IMR-90 (cell line): ENCODE measurements around the gene ANKRD61. TPM values are rescaled to one million over a fixed set of nuclear protein-coding genes. Genes with fewer than 3 reads are reported as not detected.

Source experiments
- ATAC-seq: fragments of 200-7000 bp; cut with Tn5 transposase; 2 replicates; pipeline ENCODE4 v1.9.1; 2020; ENCODE audit warnings: low read depth, mild to moderate bottlenecking, moderate library complexity
- BruUV-seq: library from RNA; stranded (reverse); fragments of 400-500 nt; replicated peaks from 2 replicates; lab custom pipeline; 2021; lab: Mats Ljungman, UMichigan
- CTCF ChIA-PET: fragments of 300-600 bp; formaldehyde crosslinking; extraction: SDS; loops from one replicate; lab custom pipeline; 2021; ENCODE audit warnings: antibody characterized with exemption; lab: Yijun Ruan, JAX
- POLR2A ChIA-PET: fragments of 300-600 bp; sonication (Branson Sonifier 250); formaldehyde crosslinking; loops from one replicate; lab custom pipeline; 2022; ENCODE audit warnings: antibody characterized with exemption; ENCODE audit not compliant: unreplicated experiment; lab: Charles Lee
- DNase-seq: peaks from one replicate; pipeline ENCODE4 v3.0.0; 2013
- H2AFZ ChIP-seq: replicated peaks from 2 replicates; pipeline ENCODE3; 2013; ENCODE audit warnings: low read length, mild to moderate bottlenecking; ENCODE audit not compliant: poor library complexity
- H2AK5ac ChIP-seq: 2 replicates; pipeline ENCODE4 v1.6.1; 2013; ENCODE audit warnings: low read depth, low read length, inconsistent platforms
- H2AK9ac ChIP-seq: replicated peaks from 2 replicates; pipeline ENCODE3; 2013; ENCODE audit warnings: mild to moderate bottlenecking, low read depth, low read length, moderate library complexity; ENCODE audit not compliant: poor library complexity
- H2BK120ac ChIP-seq: 2 replicates; pipeline ENCODE4 v1.6.1; 2013; ENCODE audit warnings: low read depth, low read length, inconsistent platforms
- H2BK15ac ChIP-seq: 3 replicates; pipeline ENCODE4 v1.6.1; 2013; ENCODE audit warnings: low read depth, low read length, inconsistent platforms
- H2BK20ac ChIP-seq: 2 replicates; pipeline ENCODE4 v1.6.1; 2013; ENCODE audit warnings: low read depth, mild to moderate bottlenecking, inconsistent platforms, low read length, moderate library complexity
- H2BK5ac ChIP-seq: 2 replicates; pipeline ENCODE4 v1.6.1; 2013; ENCODE audit warnings: mild to moderate bottlenecking, low read depth, low read length, inconsistent platforms; ENCODE audit not compliant: poor library complexity, severe bottlenecking
- H3K14ac ChIP-seq: replicated peaks from 2 replicates; pipeline ENCODE4 v1.6.1; 2013; ENCODE audit warnings: low read depth, low read length, inconsistent platforms
- H3K18ac ChIP-seq: 2 replicates; pipeline ENCODE4 v1.6.1; 2013; ENCODE audit warnings: low read depth, low read length, control low read depth
- H3K23ac ChIP-seq: 2 replicates; pipeline ENCODE4 v1.6.1; 2013; ENCODE audit warnings: low read depth, low read length, inconsistent platforms
- H3K27ac ChIP-seq: 2 replicates; pipeline ENCODE4 v1.5.1; 2013; ENCODE audit warnings: mild to moderate bottlenecking, control low read depth, low read length; ENCODE audit not compliant: insufficient read depth
- H3K27me3 ChIP-seq: 2 replicates; pipeline ENCODE4 v1.6.1; 2013; ENCODE audit warnings: low read length; ENCODE audit not compliant: control insufficient read depth, insufficient read depth
- H3K36me3 ChIP-seq: 2 replicates; pipeline ENCODE4 v1.6.1; 2013; ENCODE audit warnings: low read length, mixed read lengths; ENCODE audit not compliant: control insufficient read depth, insufficient read depth
- H3K4ac ChIP-seq: 2 replicates; pipeline ENCODE4 v1.6.1; 2013; ENCODE audit warnings: low read depth, low read length, inconsistent platforms
- H3K4me1 ChIP-seq: 2 replicates; pipeline ENCODE4 v1.6.1; 2013; ENCODE audit warnings: low read length, mixed read lengths; ENCODE audit not compliant: control insufficient read depth, insufficient read depth
- H3K4me2 ChIP-seq: 2 replicates; pipeline ENCODE4 v1.6.1; 2013; ENCODE audit warnings: low read depth, mild to moderate bottlenecking, control low read depth, low read length, moderate library complexity
- H3K4me3 ChIP-seq: 2 replicates; pipeline ENCODE4 v1.5.1; 2013; ENCODE audit warnings: low read depth, mild to moderate bottlenecking, control low read depth, low read length, moderate library complexity; ENCODE audit not compliant: insufficient read depth
- H3K56ac ChIP-seq: 2 replicates; pipeline ENCODE4 v1.6.1; 2013; ENCODE audit warnings: low read length, inconsistent platforms; ENCODE audit not compliant: insufficient read depth; ENCODE audit errors: extremely low read depth
- H3K79me1 ChIP-seq, 2 experiments: 2 replicates each; pipeline ENCODE4 v1.6.1; 2013; ENCODE audit warnings: low read length in 2 of 2, inconsistent platforms in 1 of 2, low read depth in 1 of 2
- H3K9ac ChIP-seq: 2 replicates; pipeline ENCODE4 v1.6.1; 2013; ENCODE audit warnings: low read depth, low read length, control low read depth
- H3K9me1 ChIP-seq: 2 replicates; pipeline ENCODE4 v1.6.1; 2013; ENCODE audit warnings: low read length, inconsistent platforms; ENCODE audit not compliant: insufficient read depth
- H3K9me3 ChIP-seq: 2 replicates; pipeline ENCODE4 v1.6.1; 2013; ENCODE audit warnings: low read length; ENCODE audit not compliant: control insufficient read depth, insufficient read depth
- H4K20me1 ChIP-seq: 2 replicates; pipeline ENCODE4 v1.6.1; 2013; ENCODE audit warnings: low read length, inconsistent platforms; ENCODE audit not compliant: insufficient read depth
- H4K5ac ChIP-seq: 2 replicates; pipeline ENCODE4 v1.6.1; 2013; ENCODE audit warnings: mild to moderate bottlenecking, low read depth, low read length, control low read depth
- H4K8ac ChIP-seq, 2 experiments: 2 replicates each; pipeline ENCODE4 v1.6.1; 2013; ENCODE audit warnings: low read depth in 2 of 2, low read length in 2 of 2, control low read depth in 1 of 2, inconsistent platforms in 1 of 2
- H4K91ac ChIP-seq: 2 replicates; pipeline ENCODE4 v1.6.1; 2013; ENCODE audit warnings: low read depth, low read length, inconsistent platforms; ENCODE audit not compliant: insufficient read depth
- CTCF ChIP-seq: conservative IDR thresholded peaks from 2 replicates; pipeline ENCODE4 v1.5.1; 2012; ENCODE audit warnings: mild to moderate bottlenecking, low read depth, low read length, improper control_type of control experiment
- MAZ ChIP-seq: IDR thresholded peaks from 2 replicates; pipeline ENCODE4 v1.6.1; 2012; ENCODE audit warnings: low read depth, mild to moderate bottlenecking, low read length, improper control_type of control experiment, moderate library complexity, borderline replicate concordance
- POLR2A ChIP-seq: IDR thresholded peaks from 2 replicates; pipeline ENCODE4 v1.6.1; 2012; ENCODE audit warnings: mild to moderate bottlenecking, low read depth, low read length
- RAD21 ChIP-seq: IDR thresholded peaks from 2 replicates; pipeline ENCODE4 v1.6.1; 2012; ENCODE audit warnings: low read length, improper control_type of control experiment
- RFX5 ChIP-seq: IDR thresholded peaks from 2 replicates; pipeline ENCODE4 v1.8.0; 2012; ENCODE audit warnings: low read depth, mild to moderate bottlenecking, low read length, moderate library complexity
- SMC3 ChIP-seq: fragments of 150-350 bp; IDR thresholded peaks from 2 replicates; pipeline ENCODE4 v1.6.1; 2016; ENCODE audit warnings: low read depth, mild to moderate bottlenecking, antibody characterized with exemption, low read length, moderate library complexity
- WGBS, 2 experiments: methylation state at CpG; one replicate each; pipeline versions ENCODE4 v1.1.5 to v1.1.7; 2013; ENCODE audit warnings: missing lambda C conversion rate in 2 of 2; ENCODE audit not compliant: insufficient read length in 1 of 2; ENCODE audit errors: extremely low coverage in 2 of 2; 5-methylcytosine and 5-hydroxymethylcytosine counted together
- dilution Hi-C: fragments of 300-500 bp; cut with HindIII; formaldehyde crosslinking; loops from one replicate; pipeline ENCODE4 v1.14.3; 2018; ENCODE audit warnings: low sequenced_read_pairs; ENCODE audit not compliant: unreplicated experiment
- in situ Hi-C: fragments of 300-500 bp; cut with MboI; formaldehyde crosslinking; loops from 3 replicates; pipeline ENCODE4 v1.14.3; 2019; ENCODE audit warnings: low sequenced_read_pairs, inconsistent platforms, mixed read lengths
- intact Hi-C: fragments of 100-400 bp; cut with micrococcal nuclease; formaldehyde crosslinking; loops from 2 replicates; pipeline ENCODE4 v1.10.0; 2022
- polyA plus RNA-seq, 3 experiments: library from polyadenylated mRNA; depleted of rRNA; stranded (reverse); fragments of >200 nt; gene quantifications; 2 replicates each; pipeline ENCODE4 v1.2.3, GENCODE V29; 2012; ENCODE audit warnings: low replicate concordance in 1 of 3
- total RNA-seq: library from RNA; depleted of rRNA; stranded (reverse); fragments of >200 nt; gene quantifications from 2 replicates; pipeline ENCODE4 v1.2.3, GENCODE V29; 2012

The ANKRD61 gene
- total and polyA plus RNA-seq, 2 of the 4 experiments (the other 2 are of a cell fraction), result 0.17 to 0.36 TPM

GRCh38 chr7:6026011-6026819 is 5.0 kb upstream of the ANKRD61 start:
- intact Hi-C loops (no loop called here), dilution Hi-C loops (no loop called here), in situ Hi-C loops (no loop called here)
- H3K79me1 ChIP-seq, result peaks cover 10 to 32% of the 10 kb centered on the region in 2 experiments; a peak in 3 of 4 replicates
- 0 out of 2 replicates have a peak, but pooled peaks cover 6% of the 10 kb centered on the region for H3K9me1 ChIP-seq
- H3K36me3 ChIP-seq, result peaks cover 70% of the 10 kb centered on the region
- no peak overlapping the region for H2BK15ac ChIP-seq
- no peak overlapping the region for H4K91ac ChIP-seq
- H3K14ac ChIP-seq, result no peak overlapping the region
- H3K9ac ChIP-seq, result no peak overlapping the region
- no peaks in the 10 kb centered on the region for H3K4me1 ChIP-seq
- POLR2A ChIA-PET, result no interaction called here
- H4K5ac ChIP-seq, result no peak overlapping the region
- 94% methylated on average over 13 of the region's 22 CpGs; no CpG with 5 or more reads in 1 of the 2 experiments for WGBS, 2 experiments
- no peak overlapping the region for H3K4me2 ChIP-seq
- H2BK5ac ChIP-seq, result no peak overlapping the region
- no peak overlapping the region for H3K23ac ChIP-seq
- TF ChIP-seq CTCF (peak; percentile 39), MAZ (no peak), SMC3 (peak; percentile 20; the same call in 1 of the 2 replicates), RFX5 (no peak), RAD21 (0 out of 2 replicates have a peak, but pooled peaks have one; percentile 16), POLR2A (no peak)
- H3K18ac ChIP-seq, result no peak overlapping the region
- H4K20me1 ChIP-seq, result no peaks in the 10 kb centered on the region; the same call in 1 of the 2 replicates
- no peak overlapping the region for H2AFZ ChIP-seq
- no peak overlapping the region for H3K4me3 ChIP-seq
- ATAC-seq (peak; percentile 85), DNase-seq (peak; percentile 20)
- H4K8ac ChIP-seq, result no peak overlapping the region
- CTCF ChIA-PET, result interaction anchor here (1.1 kb wide), 1 partner anchor 13 kb away, joined by 3 read pairs; no protein-coding TSS in a partner anchor
- H3K27ac ChIP-seq, result no peak overlapping the region
- no peaks in the 10 kb centered on the region for H3K9me3 ChIP-seq
- no peak overlapping the region for H3K4ac ChIP-seq
- H2BK20ac ChIP-seq, result no peak overlapping the region
- H2AK5ac ChIP-seq, result no peak overlapping the region
- no peak overlapping the region for H3K56ac ChIP-seq
- H2AK9ac ChIP-seq, result no peak overlapping the region
- no peaks in the 10 kb centered on the region for H3K27me3 ChIP-seq
- BruUV-seq, result no TSS peak
- no peak overlapping the region for H2BK120ac ChIP-seq
